Progenitor cell of endocrine pancreas (in vitro differentiated cells): ENCODE data around the gene ZNF764. TPM values are rescaled to one million over a fixed set of nuclear protein-coding genes. Genes with fewer than 3 reads are reported as not detected.
"Not testable (repeated sequence)": the region's sequence is repeated elsewhere in the genome, so short reads cannot be mapped to it uniquely, and the experiment has no call there.

Experiments used
- DNase-seq: peaks from one replicate; pipeline ENCODE4 v3.0.0; 2021; ENCODE audit warnings: low spot score; ENCODE audit not compliant: unreplicated experiment
- H3K27ac Mint-ChIP-seq: 2 replicates; pipeline ENCODE4 v1.8.0; 2021; ENCODE audit warnings: mild to moderate bottlenecking, moderate library complexity, mixed read lengths
- H3K27me3 Mint-ChIP-seq: 2 replicates; pipeline ENCODE4 v1.8.0; 2021; ENCODE audit warnings: mixed read lengths
- H3K36me3 Mint-ChIP-seq: 2 replicates; pipeline ENCODE4 v1.8.0; 2022; ENCODE audit warnings: mixed read lengths; ENCODE audit not compliant: insufficient read depth
- H3K4me1 Mint-ChIP-seq: 2 replicates; pipeline ENCODE4 v1.8.0; 2021; ENCODE audit warnings: low read depth, mixed read lengths
- H3K4me3 Mint-ChIP-seq: 2 replicates; pipeline ENCODE4 v1.8.0; 2021; ENCODE audit warnings: low read depth, mild to moderate bottlenecking, moderate library complexity, mixed read lengths
- H3K9me3 Mint-ChIP-seq: 2 replicates; pipeline ENCODE4 v1.8.0; 2021; ENCODE audit warnings: low read depth, mixed read lengths
- CTCF ChIP-seq: fragments of 200-600 bp; sonication (generic); IDR thresholded peaks from one replicate; pipeline ENCODE4 v1.5.0; 2021; ENCODE audit warnings: antibody characterized with exemption, mild to moderate bottlenecking; ENCODE audit not compliant: unreplicated experiment
- total RNA-seq: library from RNA; stranded (reverse); gene quantifications from 2 replicates; pipeline ENCODE4 v1.2.1, GENCODE V29; 2021

The ZNF764 gene
- total RNA-seq, 1 donor from 2014 or later = 36.1 TPM

DNA sequence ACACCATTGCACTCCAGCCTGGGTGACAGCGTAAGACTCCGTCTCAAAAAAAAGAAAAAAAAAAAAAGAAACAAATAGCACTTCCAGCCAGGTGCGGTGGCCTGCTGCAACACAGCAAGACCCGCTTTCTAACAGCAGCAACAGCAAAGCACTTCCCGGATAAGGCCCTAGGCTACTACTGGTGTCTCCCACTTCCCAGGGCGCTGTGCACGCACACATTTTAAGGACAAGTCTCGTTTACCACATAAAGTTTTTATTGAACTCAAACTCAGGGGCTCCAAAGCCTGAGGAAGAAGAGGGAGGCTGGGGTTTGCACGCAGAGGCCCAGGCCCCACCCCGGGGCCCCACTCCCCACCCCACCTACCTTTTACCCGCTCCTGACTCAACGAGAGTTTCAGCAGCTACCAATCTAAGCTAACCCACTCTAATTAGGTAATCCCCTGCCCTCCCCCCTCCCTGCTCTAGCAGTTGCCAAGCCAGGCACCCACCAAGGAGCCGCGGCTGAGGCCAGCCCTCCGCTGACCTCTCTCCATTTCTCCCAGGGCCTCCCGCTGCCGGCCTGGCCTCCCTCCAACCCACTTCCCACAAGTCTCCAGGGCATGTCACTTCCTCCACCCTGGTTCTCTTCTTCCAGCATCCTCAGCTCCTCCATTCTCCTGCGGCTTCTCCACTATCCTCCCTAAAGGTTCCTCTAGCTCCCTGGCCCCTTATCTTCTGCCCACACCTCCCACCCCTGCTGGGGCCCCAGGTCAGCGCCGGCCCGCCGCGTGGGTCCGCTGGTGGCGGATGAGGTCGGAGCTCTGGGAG lies 34.2 kb downstream of the ZNF764 start:
- Mint-ChIP-seq H3K27ac (no peak overlapping the region), H3K36me3 (peaks cover 2% of the 10 kb centered on the region), H3K27me3 (no peaks in the 10 kb centered on the region), H3K4me3 (peak overlapping the region; percentile 35), H3K9me3 (no peaks in the 10 kb centered on the region), H3K4me1 (peaks cover 28% of the 10 kb centered on the region)
- DNase-seq = no peak
- TF ChIP-seq CTCF = no peak

GRCh38 chr16:30522702-30523463 lies 35.3 kb downstream of the ZNF764 start:
- not testable (repeated sequence) for DNase-seq, H3K9me3 Mint-ChIP-seq, H3K27ac Mint-ChIP-seq, H3K27me3 Mint-ChIP-seq, H3K36me3 Mint-ChIP-seq, H3K4me3 Mint-ChIP-seq
- peaks cover 22% of the 10 kb centered on the region for H3K4me1 Mint-ChIP-seq

GRCh38 chr16:30521873-30522641 lies 36.1 kb downstream of the ZNF764 start:
- Mint-ChIP-seq H3K36me3 (peaks cover 2% of the 10 kb centered on the region), H3K27me3 (no peaks in the 10 kb centered on the region), H3K4me3 (no peak overlapping the region), H3K9me3 (no peaks in the 10 kb centered on the region), H3K4me1 (peaks cover 16% of the 10 kb centered on the region), H3K27ac (no peak overlapping the region)
- no peak for TF ChIP-seq CTCF
- no peak for DNase-seq

DNA sequence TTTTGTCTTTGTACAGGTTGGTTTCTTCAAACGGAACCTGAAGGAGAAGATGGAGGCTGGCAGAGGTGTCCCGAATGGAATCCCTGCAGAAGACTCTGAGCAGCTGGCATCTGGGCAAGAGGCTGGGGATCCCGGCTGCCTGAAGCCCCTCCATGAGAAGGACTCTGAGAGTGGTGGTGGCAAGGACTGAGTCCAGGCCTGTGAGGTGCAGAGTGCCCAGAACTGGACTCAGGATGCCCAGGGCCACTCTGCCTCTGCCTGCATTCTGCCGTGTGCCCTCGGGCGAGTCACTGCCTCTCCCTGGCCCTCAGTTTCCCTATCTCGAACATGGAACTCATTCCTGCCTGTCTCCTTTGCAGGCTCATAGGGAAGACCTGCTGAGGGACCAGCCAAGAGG lies 36.7 kb downstream of the ZNF764 start:
- TF ChIP-seq CTCF = no peak
- Mint-ChIP-seq H3K36me3 (peaks cover 2% of the 10 kb centered on the region), H3K4me1 (peaks cover 16% of the 10 kb centered on the region), H3K9me3 (no peaks in the 10 kb centered on the region), H3K27me3 (no peaks in the 10 kb centered on the region), H3K4me3 (no peak overlapping the region), H3K27ac (no peak overlapping the region)
- DNase-seq = no peak

DNA sequence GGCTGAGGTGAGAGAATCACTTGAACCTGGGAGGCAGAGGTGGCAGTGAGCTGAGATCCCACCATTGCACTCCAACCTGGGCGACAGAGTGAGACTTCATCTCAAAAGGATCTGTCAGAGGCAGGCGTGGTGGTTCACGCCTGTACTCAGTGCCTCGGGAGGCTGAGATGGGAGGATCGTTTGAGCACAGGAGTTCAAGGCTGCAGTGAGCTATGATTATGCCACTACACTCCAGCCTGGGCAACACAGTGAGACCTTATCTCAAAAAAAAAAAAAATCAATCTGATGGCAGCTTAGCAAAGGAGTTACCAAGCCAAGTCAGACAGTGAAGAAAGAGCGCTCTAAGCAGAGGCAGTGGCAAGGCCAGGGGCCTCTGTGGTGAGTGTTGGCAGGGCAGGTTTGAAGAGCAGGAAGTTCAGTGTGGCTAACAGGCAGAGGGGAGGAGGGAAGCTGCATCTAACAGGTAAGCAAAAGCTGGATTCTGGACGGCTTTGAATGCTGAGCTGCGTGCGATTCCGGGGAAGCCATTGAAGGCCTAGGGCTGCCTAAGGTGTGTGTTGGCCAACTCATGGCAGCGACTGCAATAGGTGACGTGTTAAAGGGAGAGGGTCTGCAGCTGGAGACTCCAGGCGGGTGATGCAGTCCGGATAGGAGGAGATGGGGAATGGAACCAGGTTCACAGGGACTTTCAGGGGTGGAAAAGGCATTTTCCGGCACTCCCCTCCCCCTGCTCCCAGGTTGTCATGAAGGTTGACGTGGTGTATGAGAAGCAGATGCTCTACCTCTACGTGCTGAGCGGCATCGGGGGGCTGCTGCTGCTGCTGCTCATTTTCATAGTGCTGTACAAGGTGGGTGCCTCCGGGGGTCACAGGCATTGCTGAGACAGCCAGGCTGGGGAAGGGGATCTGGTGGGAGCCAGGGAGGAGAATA lies 38.8 kb downstream of the ZNF764 start:
- TF ChIP-seq CTCF = no peak
- H3K4me3 Mint-ChIP-seq = no peak overlapping the region
- no peaks in the 10 kb centered on the region for H3K9me3 Mint-ChIP-seq
- H3K4me1 Mint-ChIP-seq = peaks cover 11% of the 10 kb centered on the region
- DNase-seq = no peak
- peaks cover 3% of the 10 kb centered on the region for H3K27me3 Mint-ChIP-seq
- no peak overlapping the region for H3K27ac Mint-ChIP-seq
- no peaks in the 10 kb centered on the region for H3K36me3 Mint-ChIP-seq
